C1 segment of cervical spinal cord (tissue), 14 donors: ENCODE measurements around the gene MBD5.

Experiments used
- DNase-seq, 14 donors: peaks; one replicate each; lab custom pipeline; 2025; lab: John Stamatoyannopoulos, UW

The MBD5 gene

DNA sequence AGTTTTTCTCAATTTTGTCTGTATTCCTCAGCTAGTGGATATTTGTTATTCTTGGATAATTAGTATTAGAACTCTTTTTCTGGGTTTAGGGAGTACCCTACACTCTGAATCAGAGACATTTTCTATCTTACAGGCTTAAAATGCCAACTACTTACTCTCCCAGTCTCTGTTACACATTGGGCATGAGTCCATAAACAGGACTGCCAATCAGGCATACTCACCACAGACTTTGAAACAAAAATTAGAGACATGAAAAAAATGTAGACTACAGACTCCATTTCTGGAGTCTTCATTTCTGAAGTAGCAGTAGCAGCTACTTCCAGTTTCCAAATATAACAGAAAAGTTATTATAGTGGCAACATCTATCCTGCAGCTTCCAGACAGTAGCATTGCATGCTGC lies 279.7 kb downstream of the MBD5 start:
- DNase-seq = no peak

DNA sequence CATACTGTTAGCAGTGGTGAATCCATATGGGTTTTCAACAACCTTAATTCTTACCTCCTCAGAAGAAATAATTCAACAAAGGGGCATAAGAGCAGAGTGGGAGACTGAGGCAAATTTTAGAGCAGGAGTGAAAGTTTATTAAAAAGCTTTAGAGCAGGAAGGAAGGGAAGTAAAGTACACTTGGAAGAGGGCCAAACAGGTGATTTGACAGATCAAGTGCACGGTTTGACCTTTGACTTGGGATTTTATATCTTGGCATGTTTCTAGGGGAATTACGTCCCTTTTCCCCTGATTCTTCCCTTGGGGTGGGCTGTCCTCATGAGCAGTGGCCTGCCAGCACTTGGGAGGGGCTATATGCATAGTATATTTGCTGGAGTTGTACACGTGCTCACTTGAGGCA lies 280.5 kb downstream of the MBD5 start:
- DNase-seq = no peak

DNA sequence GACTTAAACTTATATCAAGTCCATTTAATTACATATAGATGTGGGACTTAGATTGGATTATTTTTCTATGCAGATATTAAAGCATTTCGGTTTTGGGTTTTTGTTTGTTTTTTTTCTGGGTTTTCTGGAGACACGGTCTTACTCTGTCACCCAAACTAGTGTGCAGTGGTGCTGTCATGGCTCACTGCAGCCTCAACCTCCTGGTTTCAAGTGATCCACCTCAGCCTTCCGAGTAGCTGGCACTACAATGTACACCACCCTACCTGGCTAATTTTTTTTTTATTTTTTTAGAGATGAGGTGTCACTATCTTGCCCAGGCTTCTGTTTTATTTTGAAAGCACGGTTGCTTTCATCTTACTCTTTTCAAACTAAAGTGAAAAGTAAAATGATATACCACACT lies 281.6 kb downstream of the MBD5 start:
- no peak for DNase-seq

DNA sequence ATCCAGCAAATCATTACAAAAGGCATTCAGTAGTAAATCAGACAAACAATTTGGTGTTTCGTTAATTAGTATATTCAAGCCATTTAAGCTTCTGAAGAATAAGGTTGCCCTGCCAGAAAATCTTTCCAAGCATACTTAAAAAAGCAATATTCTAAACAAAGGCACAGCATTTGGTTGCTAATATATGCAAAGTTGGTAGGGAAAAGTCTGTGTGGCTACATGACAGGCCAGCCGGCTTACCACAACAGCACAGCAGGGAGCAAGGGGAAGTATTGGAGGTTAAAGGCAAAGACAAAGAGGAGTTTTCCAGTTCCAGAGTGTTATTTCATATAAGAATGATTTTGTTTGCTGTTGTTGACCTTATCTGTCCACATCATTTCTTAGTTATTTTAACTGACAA lies 282.3 kb downstream of the MBD5 start:
- peak in 1 of 14 donors; percentile 0 for DNase-seq

DNA sequence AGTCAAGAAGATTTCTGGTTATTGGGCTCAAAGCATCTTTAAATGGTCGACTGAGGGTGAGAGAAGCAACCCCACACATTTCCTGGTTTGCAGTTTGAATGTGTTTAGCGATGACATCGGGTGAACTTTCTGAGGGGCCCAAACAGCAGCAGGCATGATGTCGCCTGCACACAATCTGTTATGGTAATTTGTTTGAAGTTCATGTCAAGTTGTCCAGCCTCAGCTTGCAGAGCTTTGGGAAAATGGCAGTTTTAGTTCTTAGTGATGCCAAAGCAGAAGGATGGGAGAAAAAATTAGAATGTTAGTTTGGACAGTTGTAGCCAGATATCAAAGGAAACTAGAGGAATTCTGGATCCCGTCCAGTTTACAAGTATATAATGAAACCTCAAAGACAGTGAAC lies 284.6 kb downstream of the MBD5 start:
- DNase-seq = no peak

DNA sequence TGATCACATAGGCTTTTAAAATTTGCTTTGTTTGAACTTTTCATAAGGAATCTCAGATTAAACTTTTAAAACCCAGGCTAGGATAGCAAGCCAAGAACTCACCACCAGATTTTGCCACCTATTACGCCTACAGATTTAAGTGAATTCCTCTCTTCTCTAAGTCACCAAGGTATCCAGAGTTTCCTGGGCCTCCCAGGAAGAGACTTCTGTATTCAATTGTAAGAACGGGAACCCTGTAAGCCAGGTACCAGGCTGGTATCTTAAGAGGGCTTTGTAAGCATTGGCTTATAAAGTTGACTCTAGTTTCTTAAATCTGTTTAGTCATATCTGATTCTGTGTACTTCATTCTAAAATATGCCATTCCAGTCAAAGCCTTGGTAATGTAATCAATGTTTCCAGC lies 285.1 kb downstream of the MBD5 start:
- DNase-seq = no peak

DNA sequence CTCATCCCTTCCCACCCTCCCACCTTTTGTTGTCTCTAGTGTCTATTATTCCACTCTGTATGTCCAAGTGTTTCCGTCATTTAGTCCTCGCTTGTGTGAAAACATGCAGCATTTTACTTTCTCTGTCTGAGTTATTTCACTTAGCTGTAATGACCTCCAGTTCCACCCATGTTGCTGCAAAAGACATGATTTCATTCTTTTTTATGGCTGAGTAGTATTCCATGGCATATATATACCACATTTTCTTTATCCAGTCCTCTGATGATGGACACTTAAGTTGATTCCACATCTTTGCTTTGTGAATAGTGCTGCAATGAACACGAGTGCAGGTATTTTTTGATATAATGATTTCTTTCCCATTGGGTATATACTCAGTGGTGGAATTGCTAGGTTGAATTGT lies 296.7 kb downstream of the MBD5 start:
- DNase-seq = no peak

DNA sequence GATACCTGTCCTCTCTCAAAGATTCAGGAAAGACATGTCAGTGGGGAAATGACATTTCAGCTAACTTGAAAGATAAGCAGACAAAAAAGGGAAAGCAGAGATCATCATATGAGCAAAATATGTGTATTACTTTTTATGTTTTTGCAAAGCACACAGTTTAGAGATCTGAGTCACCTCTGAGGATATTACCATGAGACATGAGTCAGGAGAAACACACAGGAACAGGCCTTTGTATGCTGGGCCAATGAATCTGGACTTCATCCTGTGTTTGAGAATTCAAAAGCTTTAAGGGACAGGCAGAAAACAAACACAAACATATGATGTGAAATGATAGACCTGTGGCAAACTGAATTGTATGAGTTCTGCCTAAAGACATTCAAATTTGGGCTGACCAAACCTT lies 317.6 kb downstream of the MBD5 start:
- no peak for DNase-seq

DNA sequence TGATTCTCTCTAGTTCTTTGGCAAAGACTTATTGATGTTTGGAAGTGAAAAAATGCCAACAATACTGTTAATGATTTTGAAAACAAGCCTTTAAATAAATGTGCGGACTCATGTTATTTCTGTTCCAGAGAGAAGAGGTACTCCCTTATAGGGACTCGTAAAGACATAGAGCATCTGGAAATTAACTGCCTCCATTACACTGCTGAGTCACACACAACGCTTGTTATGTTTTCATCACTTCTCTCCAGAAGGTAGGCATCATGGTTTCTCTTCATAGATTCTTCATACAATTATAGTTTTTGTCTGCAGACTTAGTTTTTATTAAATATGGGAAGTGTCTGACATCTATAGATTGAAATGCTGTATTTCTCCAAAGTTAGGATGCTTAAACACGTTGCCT lies 321.2 kb downstream of the MBD5 start:
- no peak for DNase-seq

DNA sequence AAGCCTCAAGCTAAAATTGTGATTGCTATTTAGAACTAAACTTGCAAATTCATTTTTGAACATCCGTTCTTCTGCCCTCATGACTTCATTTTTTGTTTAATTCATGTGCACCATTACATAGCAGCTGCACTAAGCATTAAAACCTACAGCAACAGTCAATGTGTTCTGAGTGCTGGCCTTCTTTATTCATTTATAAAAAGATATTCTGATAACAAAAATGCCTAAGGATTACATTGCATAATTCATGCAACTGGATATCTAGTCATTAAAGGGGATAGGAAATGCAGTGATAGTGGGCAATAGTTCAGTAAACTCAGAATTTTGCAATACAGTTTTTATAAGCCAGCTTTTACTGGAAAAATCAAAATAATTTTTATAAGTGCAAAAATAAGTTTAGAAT lies 329.3 kb downstream of the MBD5 start:
- DNase-seq = no peak

DNA sequence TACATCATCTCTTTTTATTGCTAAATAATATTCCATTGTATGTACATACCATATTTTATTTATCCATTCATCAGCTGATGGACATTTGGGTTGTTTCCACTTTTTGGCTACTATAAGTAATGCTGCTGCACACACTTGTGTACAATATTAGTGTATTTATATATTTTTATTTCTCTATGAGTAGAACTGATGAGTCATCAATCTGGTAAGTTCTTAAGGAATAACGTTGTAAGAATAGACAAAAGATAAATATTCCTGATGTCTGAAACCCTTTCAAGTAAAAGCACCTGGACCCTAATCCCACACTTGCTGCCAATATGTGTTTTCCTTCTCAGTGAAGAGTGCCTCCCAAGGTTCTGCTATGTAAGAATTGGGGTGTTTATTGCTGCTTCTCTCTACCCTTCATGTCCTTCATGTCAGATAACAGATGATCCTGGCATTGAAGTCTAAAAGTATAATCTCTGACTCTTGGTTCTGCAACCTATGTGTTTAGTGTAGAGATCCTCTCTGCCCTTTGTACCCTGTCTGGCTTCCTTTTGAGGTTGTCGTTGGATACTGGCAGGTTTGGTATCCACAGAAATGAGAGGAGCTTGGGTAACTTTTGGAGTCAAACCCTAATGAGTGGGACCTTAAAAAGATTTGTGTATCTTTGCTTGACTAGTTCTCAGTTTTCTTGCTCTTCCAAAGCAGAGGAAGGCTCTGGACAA lies 330.7 kb downstream of the MBD5 start:
- no peak for DNase-seq

DNA sequence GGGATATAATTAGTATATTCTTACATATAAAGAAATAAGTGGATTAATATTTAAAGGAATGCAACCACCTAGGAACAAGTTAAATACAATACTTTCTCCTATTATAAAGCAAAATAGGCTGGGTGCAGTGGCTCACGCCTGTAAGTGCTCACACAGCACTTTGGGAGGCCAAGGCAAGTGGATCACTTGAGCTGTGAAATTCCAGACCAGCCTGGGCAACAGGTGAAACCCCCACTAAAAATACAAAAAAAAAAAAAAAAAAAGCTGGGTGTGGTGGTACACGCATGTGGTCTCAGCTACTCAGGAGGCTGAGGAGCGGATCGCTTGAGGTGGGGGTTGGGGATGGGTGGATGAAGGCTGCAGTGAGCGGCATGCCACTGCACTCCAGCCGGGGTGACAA lies 337.5 kb downstream of the MBD5 start:
- no peak for DNase-seq

DNA sequence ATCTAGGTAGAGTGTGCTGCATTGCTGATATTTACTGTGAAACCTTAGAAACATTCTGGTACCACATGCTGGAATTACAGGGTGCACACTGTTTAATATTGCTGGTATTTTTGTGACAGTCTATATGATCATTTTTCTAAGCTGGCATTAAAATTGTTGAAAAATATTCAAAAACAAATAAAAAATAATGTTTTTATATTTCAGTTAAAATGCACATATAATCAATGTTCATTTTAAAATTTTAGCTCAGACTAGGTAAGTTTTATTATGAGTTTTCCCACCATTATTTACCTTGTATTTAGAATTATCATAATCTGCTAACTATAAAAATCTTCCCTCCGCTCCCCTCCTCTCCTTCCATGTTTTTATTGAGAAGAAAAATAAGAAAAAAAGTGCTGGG lies 339.8 kb downstream of the MBD5 start:
- no peak for DNase-seq

DNA sequence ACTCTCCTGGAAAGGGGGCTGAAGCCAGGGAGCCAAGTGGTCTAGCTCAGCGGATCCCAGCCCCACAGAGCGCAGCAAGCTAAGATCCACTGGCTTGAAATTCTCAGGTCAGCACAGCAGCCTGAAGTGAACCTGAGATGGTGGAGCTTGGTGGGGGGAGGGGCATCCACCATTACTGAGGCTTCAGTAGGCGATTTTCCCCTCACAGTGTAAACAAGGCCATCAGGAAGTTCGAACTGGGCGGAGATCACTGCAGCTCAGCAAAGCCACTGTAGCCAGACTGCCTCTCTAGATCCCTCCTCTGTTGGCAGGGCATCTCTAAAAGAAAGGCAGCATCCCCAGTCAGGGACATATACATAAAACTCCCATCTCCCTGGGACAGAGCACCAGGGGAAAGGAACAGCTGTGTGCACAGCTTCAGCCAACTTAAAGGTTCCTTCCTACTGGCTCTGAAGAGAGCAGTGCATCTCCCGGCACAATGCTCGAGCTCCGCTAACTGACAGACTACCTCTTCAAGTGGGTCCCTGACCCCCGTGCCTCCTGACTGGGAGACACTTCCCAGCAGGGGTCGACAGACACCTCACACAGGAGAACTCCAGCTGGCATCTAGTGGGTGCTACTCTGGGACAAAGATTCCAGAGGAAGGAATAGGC lies 341.4 kb downstream of the MBD5 start:
- no peak for DNase-seq

DNA sequence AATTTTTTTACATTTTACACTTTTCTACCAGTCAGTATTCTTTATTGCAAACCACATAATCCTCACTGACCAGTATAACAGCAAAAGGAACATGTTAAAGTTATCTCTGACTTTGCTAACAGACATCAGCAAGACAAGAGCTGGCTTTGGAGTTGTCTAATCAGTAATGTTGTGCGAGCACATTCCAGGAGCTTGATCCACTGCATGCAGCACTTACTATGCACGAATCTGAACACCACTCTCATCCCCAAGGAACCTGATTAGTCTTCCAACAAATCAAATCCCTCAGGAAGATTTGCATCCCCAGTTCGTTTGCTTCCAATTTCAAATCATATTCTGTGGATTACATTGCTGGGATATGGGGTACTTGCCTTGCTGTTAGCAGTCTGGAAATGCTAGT lies 354.3 kb downstream of the MBD5 start:
- no peak for DNase-seq

DNA sequence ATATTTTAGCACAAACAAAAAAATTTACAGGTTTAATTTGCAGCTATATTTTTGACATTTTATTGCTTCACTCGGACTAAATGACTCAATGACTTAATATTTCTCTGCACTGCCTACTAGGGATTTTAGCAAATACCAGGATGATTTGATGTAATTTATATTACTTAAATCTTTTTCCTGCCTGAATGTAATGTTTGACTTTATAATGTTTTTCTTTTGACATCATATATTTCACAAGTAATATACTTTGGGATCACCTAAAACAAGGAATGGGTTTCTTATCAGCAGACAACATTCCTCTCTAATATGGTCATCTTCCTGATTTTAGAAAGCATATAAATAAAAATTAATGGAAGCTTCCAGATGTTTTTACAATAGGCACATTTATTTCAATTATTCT lies 370.4 kb downstream of the MBD5 start:
- DNase-seq = no peak

DNA sequence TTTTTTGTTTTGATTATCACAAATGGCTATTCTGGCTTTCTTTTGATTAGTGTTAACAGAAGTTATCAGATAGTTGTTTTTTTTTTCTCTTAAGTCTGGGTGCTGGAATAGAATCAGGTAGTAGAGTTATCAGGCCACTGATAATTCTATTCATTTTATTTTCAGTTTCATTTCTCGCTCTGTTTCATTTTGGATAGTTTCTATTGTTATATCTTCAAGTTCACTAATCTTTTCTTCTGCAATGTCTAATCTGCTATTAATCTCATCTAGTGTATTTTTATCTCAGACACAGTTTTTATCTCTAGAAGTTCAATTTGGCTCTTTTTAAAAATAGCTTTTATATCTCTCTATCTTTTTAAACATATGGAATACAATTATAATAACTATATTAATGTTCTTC lies 381.9 kb downstream of the MBD5 start:
- no peak for DNase-seq

DNA sequence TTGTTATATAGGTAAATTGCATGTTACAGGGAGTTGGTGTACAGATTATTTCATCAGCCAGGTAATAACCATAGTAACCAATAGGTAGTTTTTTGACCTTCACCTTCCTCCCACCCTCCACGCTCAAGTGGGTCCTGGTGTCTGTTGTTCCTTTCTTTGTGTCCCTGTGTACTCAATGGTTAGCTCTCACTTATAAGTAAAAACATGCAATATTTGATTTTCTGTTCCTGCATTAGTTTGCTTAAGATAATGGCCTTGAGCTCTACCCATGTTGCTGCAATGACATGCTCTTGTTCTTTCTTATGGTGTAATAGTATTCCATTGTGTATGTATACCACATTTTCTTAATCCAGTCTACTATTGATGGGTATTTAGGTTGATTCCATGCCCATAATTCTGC lies 390.0 kb downstream of the MBD5 start:
- no peak for DNase-seq

DNA sequence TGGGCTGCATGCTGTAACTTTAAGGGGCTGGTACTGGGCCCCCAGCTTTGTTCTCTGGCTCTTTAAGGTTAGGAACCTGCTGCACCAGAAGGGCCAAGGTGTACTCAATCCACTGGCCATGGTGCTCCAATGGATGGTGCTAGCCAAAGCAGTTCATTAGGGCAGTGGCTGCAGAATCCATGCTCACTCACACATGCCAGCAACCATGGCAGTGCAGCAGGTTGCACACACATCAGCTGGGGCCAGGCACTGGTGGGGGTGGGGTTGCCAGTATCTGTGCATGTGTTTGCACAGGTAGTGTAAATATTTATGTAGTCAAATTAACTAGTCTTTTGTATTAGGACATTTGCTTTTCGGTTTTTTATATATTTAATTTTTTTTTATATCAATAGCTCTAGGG lies 395.4 kb downstream of the MBD5 start:
- DNase-seq = no peak

DNA sequence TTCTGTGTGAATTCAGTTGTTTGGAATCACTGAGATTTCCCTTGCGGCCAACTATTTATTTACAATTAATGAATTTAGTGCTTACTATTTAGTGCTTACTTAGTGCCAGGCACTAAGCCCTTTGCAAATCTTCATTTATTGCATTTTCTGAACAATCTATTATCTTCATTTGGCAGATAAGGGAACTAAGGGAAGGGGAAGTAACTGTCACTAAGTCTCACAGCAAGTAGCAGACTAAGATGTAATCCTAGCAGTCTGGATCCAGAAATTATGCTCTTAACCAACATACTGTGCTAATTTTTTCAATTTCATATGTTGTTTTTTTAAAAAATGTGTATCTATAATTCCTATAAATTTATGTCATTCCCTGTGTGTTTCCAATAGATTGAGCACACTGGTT lies 409.2 kb downstream of the MBD5 start:
- DNase-seq = no peak

DNA sequence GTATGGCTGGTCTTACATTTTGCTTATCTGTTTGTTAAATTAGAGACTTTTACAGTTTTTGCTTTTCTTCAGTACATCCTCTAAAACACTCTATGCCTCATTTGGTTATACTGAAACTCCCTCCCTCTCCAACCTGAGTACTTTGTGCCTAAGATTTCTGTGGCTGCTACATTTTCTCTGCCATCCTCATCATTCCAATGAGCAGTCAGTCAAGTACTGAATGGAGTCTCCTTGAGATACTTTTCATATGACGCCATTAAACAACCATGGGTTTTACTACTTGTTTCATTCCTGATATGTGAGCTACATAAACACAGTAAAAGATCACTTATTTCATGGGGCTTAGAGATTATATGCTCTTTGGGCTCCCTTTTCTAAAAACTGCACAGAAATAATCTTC lies 427.0 kb downstream of the MBD5 start:
- no peak for DNase-seq

DNA sequence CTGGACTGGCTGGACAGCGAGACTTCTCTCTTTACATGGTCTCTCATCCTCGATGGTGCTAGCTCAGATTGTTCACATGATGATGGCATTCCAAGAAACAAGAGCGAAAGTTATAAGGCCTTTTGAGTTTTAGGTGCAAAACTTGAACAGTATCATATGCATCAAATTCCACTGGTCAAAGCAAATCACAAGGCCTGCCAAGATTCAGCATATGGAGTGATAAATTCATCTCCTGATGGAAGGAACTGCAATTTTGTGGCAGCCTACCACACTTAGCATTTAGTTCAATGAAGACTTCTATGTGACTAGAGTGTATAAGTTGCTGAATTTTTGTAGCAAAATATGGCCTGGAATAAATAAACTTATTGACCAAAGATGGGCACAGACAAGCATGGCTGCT lies 429.6 kb downstream of the MBD5 start:
- DNase-seq = no peak

DNA sequence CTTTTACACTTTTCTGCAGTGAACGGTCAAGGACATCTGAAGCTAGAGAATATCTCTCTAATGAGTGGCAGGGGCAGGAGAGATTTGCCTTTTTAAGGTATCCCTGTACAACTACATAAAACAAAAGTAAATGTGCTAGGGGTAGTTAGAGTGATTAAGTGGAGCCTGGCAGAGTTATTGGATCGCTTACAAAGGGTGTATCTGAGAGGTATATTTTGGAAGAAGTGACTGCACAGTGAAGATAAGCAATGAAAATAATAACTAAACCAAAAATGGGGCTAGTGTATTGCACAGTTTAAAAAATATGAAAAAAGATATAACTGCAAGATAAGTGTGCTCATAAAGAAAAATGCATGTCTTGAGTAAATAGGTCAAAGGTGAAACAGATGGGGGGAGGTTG lies 430.2 kb downstream of the MBD5 start:
- no peak for DNase-seq

DNA sequence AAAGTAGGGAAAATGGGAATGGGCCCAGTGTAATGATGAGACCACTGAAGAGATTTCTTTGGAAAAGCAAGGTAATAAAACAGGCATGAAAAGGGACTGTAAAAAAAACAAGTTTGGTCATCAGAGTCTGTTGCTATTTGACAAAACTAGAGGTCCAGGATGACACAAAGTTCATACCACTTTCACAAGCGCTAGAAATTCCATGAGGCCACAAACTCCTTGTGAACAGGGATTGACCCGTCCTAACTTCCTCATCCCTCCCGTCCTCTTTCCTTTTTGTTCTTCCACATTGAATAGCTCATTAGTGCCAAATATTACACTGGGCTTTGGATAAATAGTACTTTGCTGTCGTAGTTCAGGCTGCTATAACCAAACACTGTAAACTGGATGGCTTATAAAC lies 434.9 kb downstream of the MBD5 start:
- no peak for DNase-seq
